Esophagus squamous epithelium (tissue), 4 donors: ENCODE measurements around the gene EPN3.

Source experiments
- POLR2A ChIP-seq, 4 donors: fragments of 450-650 bp; IDR thresholded peaks; one replicate each; pipeline ENCODE4 v1.6.1; 2017; ENCODE audit warnings: antibody characterized with exemption in 4 of 4, mild to moderate bottlenecking in 4 of 4, moderate library complexity in 3 of 4
- TF ChIP-seq, protein P1 (sequence below), 6 experiments: fragments of 450-650 bp in 4 of 6; fragments of 200-600 bp in 2 of 6; sonication (generic) in 2 of 6; IDR thresholded peaks; one replicate each; pipeline ENCODE4 v1.5.1; 2016 to 2019; ENCODE audit warnings: antibody characterized with exemption in 6 of 6, mild to moderate bottlenecking in 4 of 6, moderate library complexity in 4 of 6

DNA sequence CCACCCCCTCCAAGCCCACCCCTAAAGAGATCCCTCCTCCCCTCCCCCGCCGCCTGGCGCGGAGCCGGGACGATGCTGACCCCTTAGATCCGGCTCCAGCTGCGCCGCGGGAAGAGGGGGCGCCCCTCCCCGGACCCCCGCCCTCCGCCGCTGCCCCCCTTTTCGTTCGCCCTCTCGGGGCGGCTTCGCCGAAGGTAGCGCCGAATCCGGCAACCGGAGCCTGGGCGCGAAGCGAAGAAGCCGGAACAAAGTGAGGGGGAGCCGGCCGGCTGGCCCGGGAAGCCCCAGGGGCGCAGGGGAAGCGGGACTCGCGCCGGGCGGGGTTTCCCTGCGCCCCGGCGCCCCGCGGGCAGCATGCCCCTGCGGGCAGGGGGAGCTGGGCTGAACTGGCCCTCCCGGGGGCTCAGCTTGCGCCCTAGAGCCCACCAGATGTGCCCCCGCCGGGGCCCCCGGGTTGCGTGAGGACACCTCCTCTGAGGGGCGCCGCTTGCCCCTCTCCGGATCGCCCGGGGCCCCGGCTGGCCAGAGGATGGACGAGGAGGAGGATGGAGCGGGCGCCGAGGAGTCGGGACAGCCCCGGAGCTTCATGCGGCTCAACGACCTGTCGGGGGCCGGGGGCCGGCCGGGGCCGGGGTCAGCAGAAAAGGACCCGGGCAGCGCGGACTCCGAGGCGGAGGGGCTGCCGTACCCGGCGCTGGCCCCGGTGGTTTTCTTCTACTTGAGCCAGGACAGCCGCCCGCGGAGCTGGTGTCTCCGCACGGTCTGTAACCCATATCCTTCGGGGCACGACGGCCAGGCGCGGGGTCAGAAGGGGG lies 28.6 kb downstream of the EPN3 start:
- TF ChIP-seq, protein P1, sequence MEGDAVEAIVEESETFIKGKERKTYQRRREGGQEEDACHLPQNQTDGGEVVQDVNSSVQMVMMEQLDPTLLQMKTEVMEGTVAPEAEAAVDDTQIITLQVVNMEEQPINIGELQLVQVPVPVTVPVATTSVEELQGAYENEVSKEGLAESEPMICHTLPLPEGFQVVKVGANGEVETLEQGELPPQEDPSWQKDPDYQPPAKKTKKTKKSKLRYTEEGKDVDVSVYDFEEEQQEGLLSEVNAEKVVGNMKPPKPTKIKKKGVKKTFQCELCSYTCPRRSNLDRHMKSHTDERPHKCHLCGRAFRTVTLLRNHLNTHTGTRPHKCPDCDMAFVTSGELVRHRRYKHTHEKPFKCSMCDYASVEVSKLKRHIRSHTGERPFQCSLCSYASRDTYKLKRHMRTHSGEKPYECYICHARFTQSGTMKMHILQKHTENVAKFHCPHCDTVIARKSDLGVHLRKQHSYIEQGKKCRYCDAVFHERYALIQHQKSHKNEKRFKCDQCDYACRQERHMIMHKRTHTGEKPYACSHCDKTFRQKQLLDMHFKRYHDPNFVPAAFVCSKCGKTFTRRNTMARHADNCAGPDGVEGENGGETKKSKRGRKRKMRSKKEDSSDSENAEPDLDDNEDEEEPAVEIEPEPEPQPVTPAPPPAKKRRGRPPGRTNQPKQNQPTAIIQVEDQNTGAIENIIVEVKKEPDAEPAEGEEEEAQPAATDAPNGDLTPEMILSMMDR (IDR thresholded peaks at IDR 0.05), result no peak
- no peak for TF ChIP-seq POLR2A (IDR thresholded peaks at IDR 0.05)
